Colonic mucosa (tissue), 4 donors: ENCODE results near the gene CTIF. TPM values are rescaled to one million over a fixed set of nuclear protein-coding genes. Genes with fewer than 3 reads are reported as not detected.

Source experiments
- DNase-seq: peaks from one replicate; pipeline ENCODE4 v3.0.0-alpha.2; 2020
- H3K27ac ChIP-seq: fragments of 200-600 bp; one replicate; pipeline ENCODE4 v1.8.0; 2021
- H3K27me3 ChIP-seq: fragments of 200-600 bp; one replicate; pipeline ENCODE4 v1.8.0; 2021
- H3K36me3 ChIP-seq: fragments of 200-600 bp; one replicate; pipeline ENCODE4 v1.8.0; 2021
- H3K4me1 ChIP-seq: fragments of 200-600 bp; one replicate; pipeline ENCODE4 v1.8.0; 2021; ENCODE audit warnings: mild to moderate bottlenecking
- H3K4me3 ChIP-seq: fragments of 200-600 bp; one replicate; pipeline ENCODE4 v1.8.0; 2021
- H3K9ac ChIP-seq, 2 donors: one replicate each; pipeline ENCODE4 v1.7.0; 2013; ENCODE audit warnings: control low read depth in 2 of 2, low read depth in 2 of 2, low read length in 2 of 2
- H3K9me3 ChIP-seq: fragments of 200-600 bp; one replicate; pipeline ENCODE4 v1.8.0; 2021
- CTCF ChIP-seq: fragments of 200-600 bp; IDR thresholded peaks from one replicate; pipeline ENCODE4 v1.8.0; 2022; ENCODE audit warnings: antibody characterized with exemption, mild to moderate bottlenecking
- intact Hi-C: fragments of 100-400 bp; cut with DNase I; formaldehyde crosslinking; loops from one replicate; pipeline ENCODE4 v1.14.1; 2022
- total RNA-seq, 2 donors: library from RNA; stranded (reverse); fragmentation: NEBNext Ultra II Directional in 1 of 2; extraction: Animal tissue kit (Norgen Biotek cat#: 25700) in 1 of 2; gene quantifications; one replicate each; pipeline ENCODE4 v1.2.1, GENCODE V29; 2021
- donor health status: healthy.
- donor health status: DM: no; HTN: no; CAD: no.
- donor health status: DM: no; HTN: no; CAD: no.

Gene CTIF
- total RNA-seq, 2 donors from 2014 or later: 13.0 to 16.7 TPM

- Histone ChIP-seq H3K9me3 (no peaks in the 10 kb centered on the region), H3K9ac (no peak overlapping the region), H3K36me3 (no peaks in the 10 kb centered on the region), H3K4me1 (no peaks in the 10 kb centered on the region), H3K4me3 (no peak overlapping the region), H3K27ac (no peak overlapping the region), H3K27me3 (no peaks in the 10 kb centered on the region)
- no peak for DNase-seq
- TF ChIP-seq CTCF: no peak
- intact Hi-C loops: no loop called here
Observed at GRCh38 chr18:48683197-48683596, 144.4 kb downstream of the CTIF start.

GRCh38 chr18:48683661-48684060 is 144.8 kb downstream of the CTIF start:
- Histone ChIP-seq H3K36me3 (no peaks in the 10 kb centered on the region), H3K27ac (no peak overlapping the region), H3K9ac (no peak overlapping the region), H3K27me3 (no peaks in the 10 kb centered on the region), H3K9me3 (no peaks in the 10 kb centered on the region), H3K4me3 (no peak overlapping the region), H3K4me1 (no peaks in the 10 kb centered on the region)
- no peak for DNase-seq
- intact Hi-C loops: no loop called here
- no peak for TF ChIP-seq CTCF

- Histone ChIP-seq H3K4me3 (no peak overlapping the region), H3K9ac (no peak overlapping the region), H3K9me3 (no peaks in the 10 kb centered on the region), H3K36me3 (no peaks in the 10 kb centered on the region), H3K4me1 (no peaks in the 10 kb centered on the region), H3K27ac (no peak overlapping the region), H3K27me3 (no peaks in the 10 kb centered on the region)
- TF ChIP-seq CTCF: no peak
- DNase-seq: no peak
- intact Hi-C loops: no loop called here
Observed at GRCh38 chr18:48687346-48688042, 148.7 kb downstream of the CTIF start.

GRCh38 chr18:48688961-48689360 is 150.1 kb downstream of the CTIF start:
- Histone ChIP-seq H3K27me3 (no peaks in the 10 kb centered on the region), H3K9me3 (no peaks in the 10 kb centered on the region), H3K4me3 (no peak overlapping the region), H3K4me1 (no peaks in the 10 kb centered on the region), H3K36me3 (no peaks in the 10 kb centered on the region), H3K9ac (no peak overlapping the region), H3K27ac (no peak overlapping the region)
- no peak for DNase-seq
- intact Hi-C loops: no loop called here
- TF ChIP-seq CTCF: no peak

GRCh38 chr18:48689548-48689947 is 150.7 kb downstream of the CTIF start:
- Histone ChIP-seq H3K4me3 (no peak overlapping the region), H3K27ac (no peak overlapping the region), H3K9me3 (no peaks in the 10 kb centered on the region), H3K27me3 (no peaks in the 10 kb centered on the region), H3K9ac (no peak overlapping the region), H3K4me1 (no peaks in the 10 kb centered on the region), H3K36me3 (no peaks in the 10 kb centered on the region)
- intact Hi-C loops: no loop called here
- no peak for TF ChIP-seq CTCF
- DNase-seq: no peak
